Activated CD4-positive, alpha-beta T cell treated with anti-CD3 and anti-CD28 coated beads, Interleukin-2, amount 10 ng/mL, durations not matched to agents 7 days and 5 days (primary cell): ENCODE data around the gene RASSF5. TPM values are rescaled to one million over a fixed set of nuclear protein-coding genes. Genes with fewer than 3 reads are reported as not detected.

Experiments
- CTCF ChIA-PET: fragments of 350-600 bp; sonication (Branson Sonifier 250); formaldehyde crosslinking; loops from one replicate; lab custom pipeline; 2021; ENCODE audit warnings: antibody characterized with exemption; lab: Charles Lee
- POLR2A ChIA-PET: fragments of 350-600 bp; sonication (Branson Sonifier 250); formaldehyde crosslinking; loops from one replicate; lab custom pipeline; 2021; ENCODE audit warnings: antibody characterized with exemption; lab: Charles Lee
- DNase-seq: peaks from one replicate; pipeline ENCODE4 v3.0.0-alpha.2; 2020
- H3K27ac Mint-ChIP-seq: one replicate; pipeline ENCODE4 v1.8.0; 2021; ENCODE audit warnings: mild to moderate bottlenecking, moderate library complexity, mixed read lengths
- H3K27me3 Mint-ChIP-seq: one replicate; pipeline ENCODE4 v1.8.0; 2021; ENCODE audit warnings: mixed read lengths
- H3K36me3 Mint-ChIP-seq: one replicate; pipeline ENCODE4 v1.8.0; 2021; ENCODE audit warnings: low read depth, mixed read lengths
- H3K4me1 Mint-ChIP-seq: one replicate; pipeline ENCODE4 v1.8.0; 2021; ENCODE audit warnings: mixed read lengths
- H3K4me3 Mint-ChIP-seq: one replicate; pipeline ENCODE4 v1.8.0; 2021; ENCODE audit warnings: mild to moderate bottlenecking, moderate library complexity, mixed read lengths
- H3K9me3 Mint-ChIP-seq: one replicate; pipeline ENCODE4 v1.8.0; 2021; ENCODE audit warnings: mixed read lengths
- total RNA-seq, 2 experiments: library from RNA; stranded (reverse); gene quantifications; one replicate each; pipeline ENCODE4 v1.2.3, GENCODE V29; 2021

The RASSF5 gene
- total RNA-seq, result 100 to 1,000 TPM; 185 to 201 TPM

- H3K4me3 Mint-ChIP-seq, result peak within 1 kb of the TSS; percentile 70
- H3K27me3 Mint-ChIP-seq, result peaks cover 43% of the 10 kb centered on the region
- peak; percentile 84 for DNase-seq
- peaks cover 1% of the 10 kb centered on the region for H3K36me3 Mint-ChIP-seq
- ChIA-PET POLR2A (interaction anchor here (0.5 to 0.6 kb wide), 2 partner anchors 37 to 86 kb away, joined by 6 to 8 read pairs; no protein-coding TSS in a partner anchor), CTCF (interaction anchor here (0.9 to 1.4 kb wide), 5 partner anchors 8 to 48 kb away, joined by 3 to 4 read pairs (median 3); partner anchors contain the start of gene IKBKE)
- H3K9me3 Mint-ChIP-seq, result no peaks in the 10 kb centered on the region
- no peak within 1 kb of the TSS for H3K27ac Mint-ChIP-seq
- H3K4me1 Mint-ChIP-seq, result peaks cover 53% of the 10 kb centered on the region
Measured at GRCh38 chr1:206507284-206508129, at the start of gene RASSF5. TSS of gene RASSF5 (plus strand) at chr1:206507531. CDS start at chr1:206507603, 72 bp downstream.

- H3K36me3 Mint-ChIP-seq, result peaks cover 19% of the 10 kb centered on the region
Measured at GRCh38 chr1:206459703-206460102, 47.6 kb upstream of the RASSF5 start.

GRCh38 chr1:206460836-206461426 lies 46.4 kb upstream of the RASSF5 start:
- H3K27me3 Mint-ChIP-seq, result no peaks in the 10 kb centered on the region
- CTCF ChIA-PET, result interaction anchor here (1.5 to 2.7 kb wide), 2 partner anchors 10 to 203 kb away, joined by 4 to 26 read pairs; partner anchors contain the start of gene IKBKE
- peaks cover 12% of the 10 kb centered on the region for H3K36me3 Mint-ChIP-seq
- POLR2A ChIA-PET, result no interaction called here
- no peak overlapping the region for H3K27ac Mint-ChIP-seq
- H3K4me3 Mint-ChIP-seq, result no peak overlapping the region
- no peak for DNase-seq
- no peaks in the 10 kb centered on the region for H3K9me3 Mint-ChIP-seq
- peaks cover 43% of the 10 kb centered on the region for H3K4me1 Mint-ChIP-seq

More at GRCh38 chr1:206459703-206460102, 47.6 kb upstream of the RASSF5 start:
- Mint-ChIP-seq H3K9me3 (no peaks in the 10 kb centered on the region), H3K4me1 (peaks cover 31% of the 10 kb centered on the region), H3K27me3 (no peaks in the 10 kb centered on the region), H3K27ac (no peak overlapping the region), H3K4me3 (no peak overlapping the region)
- ChIA-PET POLR2A (no interaction called here), CTCF (interaction anchor here (0.5 to 1.3 kb wide), 4 partner anchors 10 to 757 kb away, joined by 3 read pairs; partner anchors contain the start of gene IKBKE)
- DNase-seq, result no peak

GRCh38 chr1:206461602-206462455 lies 45.5 kb upstream of the RASSF5 start:
- peak overlapping the region; percentile 48 for H3K27ac Mint-ChIP-seq
- DNase-seq, result peak; percentile 85
- POLR2A ChIA-PET, result no interaction called here
- CTCF ChIA-PET, result interaction anchor here (0.6 to 2.7 kb wide), 9 partner anchors 9 to 202 kb away, joined by 3 to 26 read pairs (median 4); partner anchors contain the start of gene IKBKE
- peaks cover 9% of the 10 kb centered on the region for H3K36me3 Mint-ChIP-seq
- H3K4me3 Mint-ChIP-seq, result no peak overlapping the region
- H3K4me1 Mint-ChIP-seq, result peaks cover 47% of the 10 kb centered on the region
- no peaks in the 10 kb centered on the region for H3K27me3 Mint-ChIP-seq
- H3K9me3 Mint-ChIP-seq, result no peaks in the 10 kb centered on the region

- DNase-seq, result peak; percentile 21
- peaks cover 51% of the 10 kb centered on the region for H3K4me1 Mint-ChIP-seq
- no peaks in the 10 kb centered on the region for H3K27me3 Mint-ChIP-seq
- ChIA-PET POLR2A (no interaction called here), CTCF (interaction anchor here (1.1 to 2.7 kb wide), 3 partner anchors 8 to 28 kb away, joined by 4 to 26 read pairs (median 6); partner anchors contain the start of gene IKBKE)
- H3K4me3 Mint-ChIP-seq, result no peak overlapping the region
- peak overlapping the region; percentile 13 for H3K27ac Mint-ChIP-seq
- no peaks in the 10 kb centered on the region for H3K9me3 Mint-ChIP-seq
- H3K36me3 Mint-ChIP-seq, result peaks cover 5% of the 10 kb centered on the region
Measured at GRCh38 chr1:206463137-206463536, 44.2 kb upstream of the RASSF5 start.

- Mint-ChIP-seq H3K4me3 (no peak overlapping the region), H3K27me3 (no peaks in the 10 kb centered on the region)
Measured at GRCh38 chr1:206463911-206464310, 43.4 kb upstream of the RASSF5 start.

GRCh38 chr1:206464456-206464964 lies 42.8 kb upstream of the RASSF5 start:
- Mint-ChIP-seq H3K9me3 (no peaks in the 10 kb centered on the region), H3K4me3 (no peak overlapping the region), H3K4me1 (peaks cover 65% of the 10 kb centered on the region), H3K27me3 (no peaks in the 10 kb centered on the region), H3K27ac (peak overlapping the region; percentile 57), H3K36me3 (peaks cover 5% of the 10 kb centered on the region)
- no peak for DNase-seq
- ChIA-PET CTCF (interaction anchor here (0.8 to 1.5 kb wide), 5 partner anchors 10 to 148 kb away, joined by 3 to 5 read pairs (median 3); no protein-coding TSS in a partner anchor), POLR2A (no interaction called here)

More at GRCh38 chr1:206463911-206464310, 43.4 kb upstream of the RASSF5 start:
- H3K36me3 Mint-ChIP-seq, result peaks cover 5% of the 10 kb centered on the region
- H3K27ac Mint-ChIP-seq, result no peak overlapping the region
- no peak for DNase-seq
- POLR2A ChIA-PET, result no interaction called here
- CTCF ChIA-PET, result no interaction called here
- peaks cover 59% of the 10 kb centered on the region for H3K4me1 Mint-ChIP-seq
- no peaks in the 10 kb centered on the region for H3K9me3 Mint-ChIP-seq

GRCh38 chr1:206465951-206466350 lies 41.4 kb upstream of the RASSF5 start:
- Mint-ChIP-seq H3K4me1 (peaks cover 73% of the 10 kb centered on the region), H3K9me3 (no peaks in the 10 kb centered on the region), H3K4me3 (peak overlapping the region; percentile 44), H3K27ac (peak overlapping the region; percentile 78), H3K27me3 (no peaks in the 10 kb centered on the region), H3K36me3 (peaks cover 9% of the 10 kb centered on the region)
- ChIA-PET CTCF (interaction anchor here (1.0 to 1.6 kb wide), 4 partner anchors 13 to 198 kb away, joined by 3 to 4 read pairs (median 3); partner anchors contain the start of gene RASSF5), POLR2A (interaction anchor here (0.6 kb wide), 1 partner anchor 103 kb away, joined by 3 read pairs; no protein-coding TSS in a partner anchor)
- DNase-seq, result no peak

- no peaks in the 10 kb centered on the region for H3K27me3 Mint-ChIP-seq
- ChIA-PET CTCF (interaction anchor here (0.6 to 1.6 kb wide), 6 partner anchors 11 to 197 kb away, joined by 3 to 4 read pairs (median 4); no protein-coding TSS in a partner anchor), POLR2A (interaction anchor here (0.5 kb wide), 1 partner anchor 1234 kb away, joined by 3 read pairs; no protein-coding TSS in a partner anchor)
Measured at GRCh38 chr1:206466840-206467649, 40.3 kb upstream of the RASSF5 start.

GRCh38 chr1:206467915-206468314 lies 39.4 kb upstream of the RASSF5 start:
- Mint-ChIP-seq H3K27ac (peak overlapping the region; percentile 72), H3K9me3 (no peaks in the 10 kb centered on the region), H3K36me3 (peaks cover 17% of the 10 kb centered on the region), H3K27me3 (no peaks in the 10 kb centered on the region), H3K4me3 (no peak overlapping the region), H3K4me1 (peaks cover 82% of the 10 kb centered on the region)
- CTCF ChIA-PET, result interaction anchor here (1.1 to 1.4 kb wide), 2 partner anchors 10 to 38 kb away, joined by 4 read pairs; no protein-coding TSS in a partner anchor
- DNase-seq, result no peak
- POLR2A ChIA-PET, result interaction anchor here (0.5 kb wide), 1 partner anchor 1235 kb away, joined by 3 read pairs; no protein-coding TSS in a partner anchor

More at GRCh38 chr1:206466840-206467649, 40.3 kb upstream of the RASSF5 start:
- DNase-seq, result peak; percentile 20
- peak overlapping the region; percentile 72 for H3K27ac Mint-ChIP-seq
- H3K36me3 Mint-ChIP-seq, result peaks cover 13% of the 10 kb centered on the region
- H3K4me1 Mint-ChIP-seq, result peaks cover 79% of the 10 kb centered on the region
- no peak overlapping the region for H3K4me3 Mint-ChIP-seq
- H3K9me3 Mint-ChIP-seq, result no peaks in the 10 kb centered on the region

- POLR2A ChIA-PET, result no interaction called here
- Mint-ChIP-seq H3K9me3 (no peaks in the 10 kb centered on the region), H3K27me3 (no peaks in the 10 kb centered on the region), H3K36me3 (peaks cover 23% of the 10 kb centered on the region), H3K27ac (peak overlapping the region; percentile 72), H3K4me3 (peak overlapping the region; percentile 26), H3K4me1 (peaks cover 82% of the 10 kb centered on the region)
- CTCF ChIA-PET, result interaction anchor here (3.3 kb wide), 1 partner anchor 77 kb away, joined by 10 read pairs; no protein-coding TSS in a partner anchor
- no peak for DNase-seq
Measured at GRCh38 chr1:206468571-206468970, 38.8 kb upstream of the RASSF5 start.
